HepG2 (cell line): ENCODE results near the gene DAB2IP. TPM values are rescaled to one million over a fixed set of nuclear protein-coding genes. Genes with fewer than 3 reads are reported as not detected.

Experiments
- KDM5A ChIP-seq: fragments of 200-600 bp; sonication (generic); IDR thresholded peaks from 2 replicates; pipeline ENCODE4 v1.7.0; 2018; ENCODE audit warnings: antibody characterized with exemption, mild to moderate bottlenecking, low read length, borderline replicate concordance
- MAF1 ChIP-seq: sonication (generic); formaldehyde crosslinking; IDR thresholded peaks from 2 replicates; pipeline ENCODE4 v1.5.0; 2020; ENCODE audit warnings: missing genetic modification reagents, borderline replicate concordance
- MED13 ChIP-seq: sonication (generic); formaldehyde crosslinking; IDR thresholded peaks from 2 replicates; pipeline ENCODE4 v1.5.0; 2020; ENCODE audit warnings: missing genetic modification reagents
- MYC ChIP-seq: sonication (generic); formaldehyde crosslinking; IDR thresholded peaks from 2 replicates; pipeline ENCODE4 v1.9.0; 2021; ENCODE audit warnings: missing genetic modification reagents, borderline replicate concordance
- NFKB2 ChIP-seq: sonication (generic); formaldehyde crosslinking; IDR thresholded peaks from 2 replicates; pipeline ENCODE4 v1.4.0; 2020; ENCODE audit warnings: missing genetic modification reagents, borderline replicate concordance
- REXO4 ChIP-seq: sonication (generic); formaldehyde crosslinking; IDR thresholded peaks from 2 replicates; pipeline ENCODE4 v1.8.0; 2022; ENCODE audit warnings: missing genetic modification reagents, mild to moderate bottlenecking, borderline replicate concordance
- RORA ChIP-seq: sonication (generic); formaldehyde crosslinking; IDR thresholded peaks from 2 replicates; pipeline ENCODE4 v1.5.0; 2020; ENCODE audit warnings: mild to moderate bottlenecking, missing genetic modification reagents, moderate library complexity
- SP4 ChIP-seq: sonication (generic); formaldehyde crosslinking; IDR thresholded peaks from 2 replicates; pipeline ENCODE4 v1.8.1; 2023; ENCODE audit warnings: mild to moderate bottlenecking, missing genetic modification reagents
- SRSF9 ChIP-seq: fragments of 200-400 bp; formaldehyde crosslinking; IDR thresholded peaks from 2 replicates; pipeline ENCODE4 v1.6.1; 2018; ENCODE audit warnings: borderline replicate concordance, mild to moderate bottlenecking, low read depth, low read length; ENCODE audit not compliant: insufficient read depth, poor library complexity, severe bottlenecking
- XBP1 ChIP-seq: sonication (generic); formaldehyde crosslinking; IDR thresholded peaks from 2 replicates; pipeline ENCODE4 v1.5.0; 2020; ENCODE audit warnings: missing genetic modification reagents
- ZNF12 ChIP-seq: sonication (generic); formaldehyde crosslinking; IDR thresholded peaks from 2 replicates; pipeline ENCODE4 v1.5.0; 2020; ENCODE audit warnings: missing genetic modification reagents
- ZNF317 ChIP-seq: sonication (generic); formaldehyde crosslinking; IDR thresholded peaks from 2 replicates; pipeline ENCODE4 v1.5.0; 2020; ENCODE audit warnings: mild to moderate bottlenecking, missing genetic modification reagents
- ZNF367 ChIP-seq: sonication (generic); formaldehyde crosslinking; IDR thresholded peaks from 2 replicates; pipeline ENCODE4 v1.4.0; 2020; ENCODE audit warnings: missing genetic modification reagents, borderline replicate concordance
- ZNF792 ChIP-seq: IDR thresholded peaks from 2 replicates; pipeline ENCODE4 v1.6.1; 2016
- ZSCAN31 ChIP-seq: sonication (generic); formaldehyde crosslinking; IDR thresholded peaks from 2 replicates; pipeline ENCODE4 v1.5.0; 2020; ENCODE audit warnings: low read depth, mild to moderate bottlenecking, missing genetic modification reagents
- polyA plus RNA-seq, 8 experiments: library from polyadenylated mRNA; depleted of rRNA in 3 of 8; stranded (reverse) in 7 of 8; unstranded in 1 of 8; fragments of >200 nt; fragmentation: Illumina TruSeq in 4 of 8; extraction: Trizol in 4 of 8; gene quantifications; 2 replicates each; pipeline versions ENCODE4 v1.2.1 to v1.2.3, GENCODE V29; 2011 to 2016; ENCODE audit warnings: low read depth in 4 of 8, missing spikeins in 1 of 8, mixed read lengths in 1 of 8; ENCODE audit not compliant: insufficient read depth in 1 of 8
- total RNA-seq, 5 experiments: library from RNA; depleted of rRNA; stranded (reverse); fragments of >200 nt; fragmentation: Illumina TruSeq; extraction: Trizol; gene quantifications; 2 replicates each; pipeline ENCODE4 v1.2.3, GENCODE V29; 2016; ENCODE audit warnings: low read depth in 1 of 5
- TF ChIP-seq, protein P1 (sequence below): sonication (generic); formaldehyde crosslinking; IDR thresholded peaks from 2 replicates; pipeline ENCODE4 v1.4.0; 2020; ENCODE audit warnings: missing genetic modification reagents
- TF ChIP-seq, protein P2 (sequence below): sonication (generic); formaldehyde crosslinking; IDR thresholded peaks from 2 replicates; pipeline ENCODE4 v1.9.0; 2022; ENCODE audit warnings: missing genetic modification reagents, mild to moderate bottlenecking, borderline replicate concordance
- TF ChIP-seq, protein P3 (sequence below): sonication (generic); formaldehyde crosslinking; IDR thresholded peaks from 2 replicates; pipeline ENCODE4 v1.8.0; 2022; ENCODE audit warnings: missing genetic modification reagents, mild to moderate bottlenecking, moderate library complexity, borderline replicate concordance
- TF ChIP-seq, protein P4 (sequence below): sonication (generic); formaldehyde crosslinking; IDR thresholded peaks from 2 replicates; pipeline ENCODE4 v1.4.0; 2020; ENCODE audit warnings: missing genetic modification reagents, borderline replicate concordance

DAB2IP gene
- total and polyA plus RNA-seq, 2 of the 13 experiments (the other 11 are each of a cell fraction or from before 2014, with no cell fraction given), result 25.3 to 37.9 TPM

DNA sequence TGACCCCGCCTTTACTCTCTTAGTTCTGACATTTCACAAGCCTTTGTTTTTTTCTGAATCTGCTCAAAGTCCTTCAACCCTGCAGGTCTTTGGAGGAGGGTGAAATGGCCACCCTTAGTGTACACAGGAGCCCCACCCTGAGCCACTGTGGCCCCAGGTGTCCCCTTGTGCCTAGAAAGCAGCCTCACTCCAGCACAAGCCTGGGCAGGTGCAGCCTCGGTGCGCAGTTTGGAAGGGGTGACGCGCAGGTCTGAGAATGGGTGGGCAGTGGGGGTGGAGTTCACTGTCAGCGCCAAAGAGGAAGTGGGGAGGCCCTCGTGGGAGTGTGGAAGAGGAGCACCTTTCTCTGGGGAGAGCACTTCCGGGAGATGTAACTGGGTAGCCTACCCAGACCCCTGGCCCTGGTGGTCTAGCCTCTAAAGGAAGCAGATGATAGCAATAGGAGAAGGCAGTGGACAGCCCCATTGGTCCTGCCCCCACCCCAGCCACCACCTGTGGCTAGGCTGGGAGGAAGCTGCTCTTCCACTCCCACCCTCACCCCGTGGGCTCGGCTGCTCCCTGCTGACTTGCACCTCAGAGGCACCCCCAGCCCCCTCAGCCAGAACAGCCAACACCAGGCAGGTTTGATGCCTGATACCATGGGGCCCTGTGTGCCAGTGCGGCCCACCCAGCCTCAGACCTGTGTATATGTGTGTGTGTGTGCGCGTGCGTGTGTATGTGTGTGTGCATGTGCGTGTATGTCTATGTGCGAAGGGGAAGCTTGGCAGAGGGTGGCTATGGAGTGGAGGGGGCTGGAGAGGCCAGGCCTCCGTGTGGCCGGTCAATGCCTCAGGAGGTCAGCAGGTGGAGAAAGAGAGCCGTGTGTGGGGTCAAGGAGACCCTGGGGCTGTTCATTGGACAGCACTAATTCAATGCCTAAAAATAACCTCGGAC lies 16.8 kb upstream of the DAB2IP start (continued):
- TF ChIP-seq SP4 (no peak), ZNF317 (CRISPR knock-in tag) (0 out of 2 replicates have a peak, but pooled peaks have one; percentile 29), RORA (no peak), NFKB2 (CRISPR knock-in tag) (peak; percentile 30; the same call in 1 of the 2 replicates), KDM5A (no peak), ZNF367 (CRISPR knock-in tag) (no peak), XBP1 (CRISPR knock-in tag) (no peak), MED13 (CRISPR knock-in tag) (no peak), ZNF12 (CRISPR knock-in tag) (no peak), ZNF792 (CRISPR knock-in tag) (no peak), SRSF9 (no peak), MYC (CRISPR knock-in tag) (peak; percentile 17; the same call in 1 of the 2 replicates), MAF1 (no peak), ZSCAN31 (CRISPR knock-in tag) (no peak), REXO4 (CRISPR knock-in tag) (no peak)
- TF ChIP-seq, protein P1, sequence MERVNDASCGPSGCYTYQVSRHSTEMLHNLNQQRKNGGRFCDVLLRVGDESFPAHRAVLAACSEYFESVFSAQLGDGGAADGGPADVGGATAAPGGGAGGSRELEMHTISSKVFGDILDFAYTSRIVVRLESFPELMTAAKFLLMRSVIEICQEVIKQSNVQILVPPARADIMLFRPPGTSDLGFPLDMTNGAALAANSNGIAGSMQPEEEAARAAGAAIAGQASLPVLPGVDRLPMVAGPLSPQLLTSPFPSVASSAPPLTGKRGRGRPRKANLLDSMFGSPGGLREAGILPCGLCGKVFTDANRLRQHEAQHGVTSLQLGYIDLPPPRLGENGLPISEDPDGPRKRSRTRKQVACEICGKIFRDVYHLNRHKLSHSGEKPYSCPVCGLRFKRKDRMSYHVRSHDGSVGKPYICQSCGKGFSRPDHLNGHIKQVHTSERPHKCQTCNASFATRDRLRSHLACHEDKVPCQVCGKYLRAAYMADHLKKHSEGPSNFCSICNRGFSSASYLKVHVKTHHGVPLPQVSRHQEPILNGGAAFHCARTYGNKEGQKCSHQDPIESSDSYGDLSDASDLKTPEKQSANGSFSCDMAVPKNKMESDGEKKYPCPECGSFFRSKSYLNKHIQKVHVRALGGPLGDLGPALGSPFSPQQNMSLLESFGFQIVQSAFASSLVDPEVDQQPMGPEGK (CRISPR knock-in tag), result peak; percentile 86
- TF ChIP-seq, protein P2, sequence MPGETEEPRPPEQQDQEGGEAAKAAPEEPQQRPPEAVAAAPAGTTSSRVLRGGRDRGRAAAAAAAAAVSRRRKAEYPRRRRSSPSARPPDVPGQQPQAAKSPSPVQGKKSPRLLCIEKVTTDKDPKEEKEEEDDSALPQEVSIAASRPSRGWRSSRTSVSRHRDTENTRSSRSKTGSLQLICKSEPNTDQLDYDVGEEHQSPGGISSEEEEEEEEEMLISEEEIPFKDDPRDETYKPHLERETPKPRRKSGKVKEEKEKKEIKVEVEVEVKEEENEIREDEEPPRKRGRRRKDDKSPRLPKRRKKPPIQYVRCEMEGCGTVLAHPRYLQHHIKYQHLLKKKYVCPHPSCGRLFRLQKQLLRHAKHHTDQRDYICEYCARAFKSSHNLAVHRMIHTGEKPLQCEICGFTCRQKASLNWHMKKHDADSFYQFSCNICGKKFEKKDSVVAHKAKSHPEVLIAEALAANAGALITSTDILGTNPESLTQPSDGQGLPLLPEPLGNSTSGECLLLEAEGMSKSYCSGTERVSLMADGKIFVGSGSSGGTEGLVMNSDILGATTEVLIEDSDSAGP (CRISPR knock-in tag), result peak; percentile 60
- TF ChIP-seq, protein P3, sequence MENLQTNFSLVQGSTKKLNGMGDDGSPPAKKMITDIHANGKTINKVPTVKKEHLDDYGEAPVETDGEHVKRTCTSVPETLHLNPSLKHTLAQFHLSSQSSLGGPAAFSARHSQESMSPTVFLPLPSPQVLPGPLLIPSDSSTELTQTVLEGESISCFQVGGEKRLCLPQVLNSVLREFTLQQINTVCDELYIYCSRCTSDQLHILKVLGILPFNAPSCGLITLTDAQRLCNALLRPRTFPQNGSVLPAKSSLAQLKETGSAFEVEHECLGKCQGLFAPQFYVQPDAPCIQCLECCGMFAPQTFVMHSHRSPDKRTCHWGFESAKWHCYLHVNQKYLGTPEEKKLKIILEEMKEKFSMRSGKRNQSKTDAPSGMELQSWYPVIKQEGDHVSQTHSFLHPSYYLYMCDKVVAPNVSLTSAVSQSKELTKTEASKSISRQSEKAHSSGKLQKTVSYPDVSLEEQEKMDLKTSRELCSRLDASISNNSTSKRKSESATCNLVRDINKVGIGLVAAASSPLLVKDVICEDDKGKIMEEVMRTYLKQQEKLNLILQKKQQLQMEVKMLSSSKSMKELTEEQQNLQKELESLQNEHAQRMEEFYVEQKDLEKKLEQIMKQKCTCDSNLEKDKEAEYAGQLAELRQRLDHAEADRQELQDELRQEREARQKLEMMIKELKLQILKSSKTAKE (CRISPR knock-in tag), result 0 out of 2 replicates have a peak, but pooled peaks have one; percentile 13
- TF ChIP-seq, protein P4, sequence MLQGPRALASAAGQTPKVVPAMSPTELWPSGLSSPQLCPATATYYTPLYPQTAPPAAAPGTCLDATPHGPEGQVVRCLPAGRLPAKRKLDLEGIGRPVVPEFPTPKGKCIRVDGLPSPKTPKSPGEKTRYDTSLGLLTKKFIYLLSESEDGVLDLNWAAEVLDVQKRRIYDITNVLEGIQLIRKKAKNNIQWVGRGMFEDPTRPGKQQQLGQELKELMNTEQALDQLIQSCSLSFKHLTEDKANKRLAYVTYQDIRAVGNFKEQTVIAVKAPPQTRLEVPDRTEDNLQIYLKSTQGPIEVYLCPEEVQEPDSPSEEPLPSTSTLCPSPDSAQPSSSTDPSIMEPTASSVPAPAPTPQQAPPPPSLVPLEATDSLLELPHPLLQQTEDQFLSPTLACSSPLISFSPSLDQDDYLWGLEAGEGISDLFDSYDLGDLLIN (CRISPR knock-in tag), result no peak
